Activated T-helper 1 cell treated with anti-CD3 and anti-CD28 coated beads, Interleukin-12 subunit alpha, Interleukin-12 subunit beta, Interleukin-2, Interleukin-4 antibody, amounts not matched to agents 30 ng/mL and 10 ng/mL and 1 ng/mL, durations not matched to agents 14 hours and 24 hours and 36 hours (primary cell): ENCODE data around the gene KAT5. TPM values are rescaled to one million over a fixed set of nuclear protein-coding genes. Genes with fewer than 3 reads are reported as not detected.
"Not testable (repeated sequence)": the region's sequence is repeated elsewhere in the genome, so short reads cannot be mapped to it uniquely, and the experiment has no call there.

Source experiments
- DNase-seq: peaks from one replicate; pipeline ENCODE4 v3.0.0; 2021; ENCODE audit warnings: low spot score
- H3K27ac Mint-ChIP-seq: one replicate; pipeline ENCODE4 v1.8.0; 2021; ENCODE audit warnings: mild to moderate bottlenecking, mixed read lengths
- H3K27me3 Mint-ChIP-seq: one replicate; pipeline ENCODE4 v1.8.0; 2022; ENCODE audit warnings: mild to moderate bottlenecking, moderate library complexity, mixed read lengths; ENCODE audit not compliant: insufficient read depth
- H3K36me3 Mint-ChIP-seq: one replicate; pipeline ENCODE4 v1.8.0; 2021; ENCODE audit warnings: low read depth, mixed read lengths
- H3K4me1 Mint-ChIP-seq: one replicate; pipeline ENCODE4 v1.8.0; 2021; ENCODE audit warnings: low read depth, mixed read lengths
- H3K4me3 Mint-ChIP-seq: one replicate; pipeline ENCODE4 v1.8.0; 2021; ENCODE audit warnings: mild to moderate bottlenecking, moderate library complexity, mixed read lengths
- H3K9me3 Mint-ChIP-seq: one replicate; pipeline ENCODE4 v1.8.0; 2021; ENCODE audit warnings: mixed read lengths
- intact Hi-C: fragments of 100-400 bp; cut with micrococcal nuclease; formaldehyde crosslinking; loops from one replicate; pipeline ENCODE4 v1.15.1; 2024
- total RNA-seq: library from RNA; stranded (reverse); gene quantifications from 2 replicates; pipeline ENCODE4 v1.2.3, GENCODE V29; 2022

KAT5 gene
- total RNA-seq, 1 donor from 2014 or later: 68.1 TPM

DNA sequence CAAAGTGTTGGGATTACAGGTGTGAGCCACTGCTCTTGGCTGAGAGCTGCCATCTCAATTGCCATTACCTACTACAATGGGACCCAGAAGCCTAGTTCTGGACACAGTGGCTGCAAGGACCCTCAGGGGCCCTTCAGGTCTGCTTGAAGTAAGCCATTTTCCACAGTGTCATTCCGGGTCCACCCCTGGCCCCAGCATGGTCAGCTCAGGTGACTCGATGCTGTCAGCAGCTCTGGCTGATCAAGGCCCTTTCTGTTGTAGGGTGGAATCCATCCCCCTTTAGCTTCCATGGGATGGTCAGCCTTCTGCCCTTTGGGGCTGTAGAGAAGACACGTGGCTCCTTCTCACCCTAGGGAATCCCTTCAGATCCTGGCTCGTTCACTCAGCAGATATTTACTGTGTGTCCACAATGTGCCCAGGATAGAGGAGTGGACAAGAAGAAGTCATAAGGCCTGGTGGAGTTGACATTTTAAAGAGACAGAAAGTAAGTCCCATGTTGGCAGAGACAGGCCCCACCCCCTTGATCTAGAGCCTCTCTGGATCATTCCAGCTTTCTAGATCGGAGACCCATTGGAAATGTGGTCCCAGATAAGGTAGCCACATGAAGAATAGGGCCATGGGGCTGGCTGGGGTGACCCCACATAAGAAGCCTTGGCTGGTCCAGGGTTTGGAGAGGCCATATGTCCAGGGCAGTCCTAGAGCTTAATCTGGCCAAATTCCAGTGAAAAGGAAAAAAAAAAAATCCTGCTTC is 15.1 kb upstream of the KAT5 start:
- H3K27me3 Mint-ChIP-seq: peaks cover 7% of the 10 kb centered on the region
- no peak overlapping the region for H3K4me3 Mint-ChIP-seq
- H3K27ac Mint-ChIP-seq: no peak overlapping the region
- no peaks in the 10 kb centered on the region for H3K4me1 Mint-ChIP-seq
- intact Hi-C loops: no loop called here
- H3K36me3 Mint-ChIP-seq: no peaks in the 10 kb centered on the region
- no peak for DNase-seq
- H3K9me3 Mint-ChIP-seq: no peaks in the 10 kb centered on the region

DNA sequence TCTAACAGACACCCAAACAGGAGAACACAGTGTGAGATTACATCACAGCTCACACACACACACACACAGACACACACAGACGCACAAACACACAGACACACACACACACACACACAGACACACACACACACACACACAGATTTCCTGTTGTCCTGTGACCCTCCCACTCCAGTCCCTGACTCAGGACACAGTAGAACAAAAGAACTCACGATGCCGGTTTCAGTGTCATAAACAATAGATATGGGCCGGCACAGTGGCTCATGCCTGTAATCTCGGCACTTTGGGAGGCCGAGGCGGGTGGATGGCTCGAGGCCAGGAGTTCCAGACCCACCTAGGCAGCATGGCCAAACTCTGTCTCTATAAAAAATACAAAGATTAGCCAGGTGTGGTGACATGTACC is 13.8 kb upstream of the KAT5 start:
- H3K36me3 Mint-ChIP-seq: no peaks in the 10 kb centered on the region
- H3K27ac Mint-ChIP-seq: no peak overlapping the region
- no peaks in the 10 kb centered on the region for H3K4me1 Mint-ChIP-seq
- H3K27me3 Mint-ChIP-seq: peaks cover 8% of the 10 kb centered on the region
- intact Hi-C loops: no loop called here
- H3K4me3 Mint-ChIP-seq: no peak overlapping the region
- no peaks in the 10 kb centered on the region for H3K9me3 Mint-ChIP-seq
- DNase-seq: no peak

DNA sequence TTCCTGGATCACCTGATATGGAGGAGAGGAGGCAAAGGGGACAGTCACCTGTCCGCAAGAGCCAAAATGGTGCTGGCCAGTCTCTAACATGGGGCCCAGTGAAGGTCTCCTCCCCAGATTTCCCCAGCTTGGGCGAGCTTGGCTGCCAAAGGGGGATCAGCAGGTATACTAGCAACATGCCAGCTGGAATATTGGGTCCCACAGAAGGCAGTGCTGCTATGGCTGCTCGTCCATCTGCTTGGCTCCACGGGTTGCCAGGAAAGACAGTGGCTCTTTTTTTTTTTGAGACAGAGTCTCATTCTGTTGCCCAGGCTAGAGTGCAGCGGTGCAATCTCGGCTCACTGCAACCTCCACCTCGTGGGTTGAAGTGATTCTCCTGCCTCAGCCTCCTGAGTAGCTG is 12.7 kb upstream of the KAT5 start:
- H3K27ac Mint-ChIP-seq: no peak overlapping the region
- peaks cover 6% of the 10 kb centered on the region for H3K27me3 Mint-ChIP-seq
- no peak overlapping the region for H3K4me3 Mint-ChIP-seq
- H3K4me1 Mint-ChIP-seq: no peaks in the 10 kb centered on the region
- no peaks in the 10 kb centered on the region for H3K36me3 Mint-ChIP-seq
- no peaks in the 10 kb centered on the region for H3K9me3 Mint-ChIP-seq
- intact Hi-C loops: no loop called here
- DNase-seq: no peak

DNA sequence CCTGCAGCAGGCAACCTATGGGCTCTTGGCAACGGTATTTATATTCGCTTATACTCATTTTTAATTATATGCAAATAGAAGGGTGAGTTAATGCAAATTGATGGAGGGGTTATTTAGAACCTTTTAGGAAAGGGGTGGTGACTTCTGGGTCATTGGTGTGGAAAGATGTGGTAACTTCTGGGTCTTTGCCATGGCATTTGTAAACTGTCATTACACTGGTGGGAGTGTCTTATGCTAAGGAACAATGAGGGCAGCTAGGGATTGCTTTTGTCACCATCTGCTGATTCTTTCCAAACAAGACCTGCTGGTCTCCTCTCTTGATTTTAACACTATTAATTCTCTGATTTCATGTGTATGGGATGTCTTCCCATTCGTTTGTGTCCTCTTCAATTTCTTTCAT is 11.7 kb upstream of the KAT5 start:
- no peaks in the 10 kb centered on the region for H3K9me3 Mint-ChIP-seq
- no peak for DNase-seq
- no peaks in the 10 kb centered on the region for H3K4me1 Mint-ChIP-seq
- no peak overlapping the region for H3K4me3 Mint-ChIP-seq
- H3K27ac Mint-ChIP-seq: no peak overlapping the region
- intact Hi-C loops: no loop called here
- H3K36me3 Mint-ChIP-seq: no peaks in the 10 kb centered on the region
- peaks cover 6% of the 10 kb centered on the region for H3K27me3 Mint-ChIP-seq

DNA sequence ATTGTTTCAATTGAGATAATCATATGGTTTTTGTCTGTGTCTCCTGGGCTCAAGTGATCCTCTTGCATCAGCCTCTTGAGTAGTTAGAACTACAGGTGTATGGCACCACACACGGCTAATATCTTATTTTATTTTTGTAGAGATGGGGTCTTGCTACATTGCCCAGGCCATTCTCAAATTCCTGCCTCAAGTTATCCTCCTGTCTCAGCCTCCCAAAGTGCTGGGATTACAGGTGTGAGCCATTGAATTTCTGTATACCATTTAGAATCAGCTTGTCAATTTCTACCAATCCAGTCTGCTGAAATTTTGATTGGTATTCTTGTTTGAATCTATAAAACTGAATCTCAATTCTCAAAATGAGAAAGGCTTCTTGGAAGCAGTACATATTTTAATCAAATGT is 10.4 kb upstream of the KAT5 start:
- intact Hi-C loops: no loop called here
- DNase-seq: no peak
- Mint-ChIP-seq H3K4me1 (peaks cover 4% of the 10 kb centered on the region), H3K27ac (no peak overlapping the region), H3K4me3 (no peak overlapping the region), H3K36me3 (no peaks in the 10 kb centered on the region), H3K27me3 (peaks cover 6% of the 10 kb centered on the region), H3K9me3 (no peaks in the 10 kb centered on the region)

DNA sequence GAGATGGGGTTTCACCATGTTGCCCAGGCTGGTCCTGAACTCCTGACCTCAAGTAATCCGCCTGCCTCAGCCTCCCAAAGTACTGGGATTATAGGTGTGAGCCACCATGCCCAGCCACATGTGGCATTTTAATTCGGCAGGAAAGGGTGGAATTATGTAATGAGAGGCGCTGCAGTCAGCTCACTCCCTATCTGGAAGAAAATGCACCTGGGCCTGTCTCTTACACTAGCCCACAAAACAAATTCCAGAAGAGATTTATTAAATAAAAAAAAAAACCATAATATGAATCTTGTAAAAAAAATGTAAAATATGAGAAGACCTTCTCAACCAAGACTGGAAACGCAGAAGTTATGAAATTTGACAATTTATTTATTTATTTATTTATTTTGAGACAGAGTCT is 8.2 kb upstream of the KAT5 start:
- Mint-ChIP-seq H3K9me3 (no peaks in the 10 kb centered on the region), H3K27me3 (peaks cover 2% of the 10 kb centered on the region), H3K4me1 (peaks cover 11% of the 10 kb centered on the region), H3K36me3 (no peaks in the 10 kb centered on the region), H3K27ac (no peak overlapping the region), H3K4me3 (no peak overlapping the region)
- DNase-seq: no peak
- intact Hi-C loops: no loop called here

DNA sequence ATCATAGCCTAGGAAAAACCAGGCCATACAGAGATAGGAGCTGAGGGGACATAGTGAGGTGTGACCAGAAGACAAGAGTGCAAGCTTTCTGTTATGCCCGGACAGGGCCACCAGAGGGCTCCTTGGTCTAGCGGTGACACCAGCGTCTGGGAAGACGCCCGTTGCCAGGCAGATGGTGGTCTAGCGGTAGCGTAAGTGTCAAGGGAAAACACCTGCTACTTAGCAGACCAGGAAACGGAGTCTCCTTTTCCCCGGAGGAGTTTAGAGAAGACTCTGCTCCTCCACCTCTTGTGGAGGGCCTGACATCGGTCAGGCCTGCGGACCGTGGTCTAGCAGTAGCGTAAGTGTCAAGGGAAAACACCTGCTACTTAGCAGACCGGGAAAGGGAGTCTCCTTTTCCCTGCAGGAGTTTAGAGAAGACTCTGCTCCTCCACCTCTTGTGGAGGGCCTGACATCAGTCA is 5.7 kb upstream of the KAT5 start:
- H3K9me3 Mint-ChIP-seq: not testable (repeated sequence)

DNA sequence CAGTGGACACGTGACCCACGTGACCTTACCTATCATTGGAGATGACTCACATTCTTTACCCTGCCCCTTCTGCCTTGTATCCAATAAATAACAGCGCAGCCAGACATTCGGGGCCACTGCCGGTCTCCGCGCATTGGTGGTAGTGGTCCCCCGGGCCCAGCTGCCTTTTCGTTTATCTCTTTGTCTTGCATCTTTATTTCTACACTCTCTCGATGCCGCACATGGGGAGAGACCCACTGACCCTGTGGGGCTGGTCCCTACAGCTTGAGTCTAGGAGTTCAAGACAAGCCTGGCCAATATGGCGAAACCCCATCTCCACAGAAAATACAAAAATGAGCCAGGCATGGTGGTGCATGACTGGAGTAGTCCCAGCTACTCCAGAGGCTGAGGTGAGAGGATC is 5.0 kb upstream of the KAT5 start:
- H3K9me3 Mint-ChIP-seq, H3K4me3 Mint-ChIP-seq, intact Hi-C loops, DNase-seq, H3K27me3 Mint-ChIP-seq, H3K27ac Mint-ChIP-seq, H3K36me3 Mint-ChIP-seq: not testable (repeated sequence)
- H3K4me1 Mint-ChIP-seq: peaks cover 22% of the 10 kb centered on the region

More for the DNA sequence above, 5.7 kb upstream of the KAT5 start:
- H3K4me1 Mint-ChIP-seq: peaks cover 16% of the 10 kb centered on the region
- peak; percentile 71 for DNase-seq
- H3K4me3 Mint-ChIP-seq, H3K27ac Mint-ChIP-seq, H3K27me3 Mint-ChIP-seq, H3K36me3 Mint-ChIP-seq: not testable (repeated sequence)
- intact Hi-C loops: loop anchor here (1.0 kb wide), 3 partner anchors 112 to 283 kb away; no protein-coding TSS in a partner anchor

DNA sequence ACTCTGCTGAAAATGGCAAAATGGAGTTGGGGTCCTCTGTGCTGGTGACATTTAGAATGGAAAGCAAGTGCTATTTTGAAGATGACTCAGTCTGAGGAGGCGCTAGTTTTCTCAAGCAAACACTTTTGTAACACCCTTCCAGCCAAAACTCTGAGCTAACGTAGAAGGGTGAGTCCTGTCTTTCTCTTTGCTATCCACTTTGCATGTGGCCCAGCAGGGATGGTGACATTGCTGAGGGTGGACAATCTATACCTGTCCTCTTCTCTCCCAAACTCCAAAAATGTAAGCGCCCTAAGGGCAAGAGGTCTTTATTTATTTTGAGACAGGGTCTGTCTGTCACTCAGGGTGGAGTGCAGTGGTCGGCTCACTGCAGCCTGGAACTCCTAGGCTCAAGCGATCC is 3.6 kb upstream of the KAT5 start:
- Mint-ChIP-seq H3K27ac (no peak overlapping the region), H3K36me3 (peaks cover 4% of the 10 kb centered on the region), H3K27me3 (no peaks in the 10 kb centered on the region), H3K4me3 (no peak overlapping the region), H3K4me1 (peaks cover 27% of the 10 kb centered on the region), H3K9me3 (no peaks in the 10 kb centered on the region)
- no peak for DNase-seq
- intact Hi-C loops: no loop called here

DNA sequence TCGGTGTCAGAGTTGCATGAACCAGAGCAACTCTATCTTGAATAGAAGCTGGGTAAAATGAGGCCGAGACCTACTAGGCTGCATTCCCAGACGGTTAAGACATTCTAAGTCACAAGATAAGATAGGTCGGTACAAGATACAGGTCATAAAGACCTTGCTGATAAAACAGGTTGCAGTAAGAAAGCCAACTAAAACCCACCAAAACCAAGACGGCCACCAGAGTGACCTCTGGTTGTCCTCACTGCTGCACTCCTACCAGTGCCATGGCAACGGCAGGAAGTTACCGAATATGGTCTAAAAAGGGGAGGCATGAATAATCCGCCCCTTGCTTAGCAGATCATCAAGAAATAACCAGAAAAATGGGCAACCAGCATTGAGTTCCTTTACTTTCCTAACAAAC is 2.4 kb upstream of the KAT5 start:
- intact Hi-C loops: loop anchor here (5.0 kb wide), 3 partner anchors 293 to 558 kb away; partner anchors contain the start of genes BANF1, EIF1AD, FRMD8 and RAB1B
- H3K9me3 Mint-ChIP-seq: no peaks in the 10 kb centered on the region
- H3K4me1 Mint-ChIP-seq: peaks cover 30% of the 10 kb centered on the region
- peaks cover 13% of the 10 kb centered on the region for H3K36me3 Mint-ChIP-seq
- no peak overlapping the region for H3K4me3 Mint-ChIP-seq
- H3K27me3 Mint-ChIP-seq: no peaks in the 10 kb centered on the region
- H3K27ac Mint-ChIP-seq: no peak overlapping the region
- no peak for DNase-seq

DNA sequence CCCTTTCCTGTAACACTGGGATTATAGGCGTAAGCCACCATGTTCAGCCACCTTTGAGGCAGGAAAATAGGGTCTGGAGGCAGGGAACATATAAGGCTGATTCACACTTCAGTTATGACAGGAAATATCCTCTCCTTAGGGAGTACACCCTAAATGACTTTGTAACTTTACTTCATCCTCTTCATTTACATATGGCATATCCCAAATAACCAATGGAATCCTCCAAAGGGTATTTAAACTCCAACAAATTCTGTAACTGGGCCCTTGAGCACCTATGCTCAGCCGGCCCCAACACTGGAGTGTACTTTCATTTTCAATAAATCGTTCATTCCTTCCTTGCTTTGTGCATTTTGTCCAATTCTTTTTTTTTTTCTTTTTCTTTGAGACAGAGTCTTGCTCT is 1.6 kb upstream of the KAT5 start:
- H3K27ac Mint-ChIP-seq: no peak overlapping the region
- intact Hi-C loops: loop anchor here (5.0 kb wide), 3 partner anchors 292 to 557 kb away; partner anchors contain the start of genes BANF1, EIF1AD, FRMD8 and RAB1B

DNA sequence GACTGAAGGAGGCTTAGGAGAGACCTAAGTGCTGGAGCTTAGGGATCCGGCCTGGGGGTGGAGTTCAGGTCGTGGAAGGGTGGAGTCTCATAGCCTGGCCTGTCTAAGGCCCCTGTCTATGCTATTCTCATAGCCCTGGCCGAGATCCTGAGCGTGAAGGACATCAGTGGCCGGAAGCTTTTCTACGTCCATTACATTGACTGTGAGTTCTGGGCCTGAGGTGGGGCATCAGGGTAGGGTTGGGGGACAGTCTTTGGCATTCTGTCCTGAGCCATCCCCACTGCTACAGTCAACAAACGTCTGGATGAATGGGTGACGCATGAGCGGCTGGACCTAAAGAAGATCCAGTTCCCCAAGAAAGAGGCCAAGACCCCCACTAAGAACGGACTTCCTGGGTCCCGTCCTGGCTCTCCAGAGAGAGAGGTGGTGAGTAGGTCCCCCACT is 603 bp downstream of the KAT5 start:
- intact Hi-C loops: loop anchor here (1.0 to 5.0 kb wide), 12 partner anchors 8 to 555 kb away; partner anchors contain the start of genes AP5B1, BANF1, CCDC85B and EIF1AD
- no peak for DNase-seq
- H3K4me3 Mint-ChIP-seq: peak overlapping the region; percentile 96
- peaks cover 30% of the 10 kb centered on the region for H3K4me1 Mint-ChIP-seq
- peak overlapping the region; percentile 98 for H3K27ac Mint-ChIP-seq
- H3K27me3 Mint-ChIP-seq: no peaks in the 10 kb centered on the region
- H3K9me3 Mint-ChIP-seq: no peaks in the 10 kb centered on the region
- peaks cover 31% of the 10 kb centered on the region for H3K36me3 Mint-ChIP-seq

More for the DNA sequence above, 1.6 kb upstream of the KAT5 start:
- no peaks in the 10 kb centered on the region for H3K9me3 Mint-ChIP-seq
- H3K27me3 Mint-ChIP-seq: no peaks in the 10 kb centered on the region
- H3K36me3 Mint-ChIP-seq: peaks cover 20% of the 10 kb centered on the region
- DNase-seq: no peak
- H3K4me3 Mint-ChIP-seq: no peak overlapping the region
- H3K4me1 Mint-ChIP-seq: peaks cover 37% of the 10 kb centered on the region

DNA sequence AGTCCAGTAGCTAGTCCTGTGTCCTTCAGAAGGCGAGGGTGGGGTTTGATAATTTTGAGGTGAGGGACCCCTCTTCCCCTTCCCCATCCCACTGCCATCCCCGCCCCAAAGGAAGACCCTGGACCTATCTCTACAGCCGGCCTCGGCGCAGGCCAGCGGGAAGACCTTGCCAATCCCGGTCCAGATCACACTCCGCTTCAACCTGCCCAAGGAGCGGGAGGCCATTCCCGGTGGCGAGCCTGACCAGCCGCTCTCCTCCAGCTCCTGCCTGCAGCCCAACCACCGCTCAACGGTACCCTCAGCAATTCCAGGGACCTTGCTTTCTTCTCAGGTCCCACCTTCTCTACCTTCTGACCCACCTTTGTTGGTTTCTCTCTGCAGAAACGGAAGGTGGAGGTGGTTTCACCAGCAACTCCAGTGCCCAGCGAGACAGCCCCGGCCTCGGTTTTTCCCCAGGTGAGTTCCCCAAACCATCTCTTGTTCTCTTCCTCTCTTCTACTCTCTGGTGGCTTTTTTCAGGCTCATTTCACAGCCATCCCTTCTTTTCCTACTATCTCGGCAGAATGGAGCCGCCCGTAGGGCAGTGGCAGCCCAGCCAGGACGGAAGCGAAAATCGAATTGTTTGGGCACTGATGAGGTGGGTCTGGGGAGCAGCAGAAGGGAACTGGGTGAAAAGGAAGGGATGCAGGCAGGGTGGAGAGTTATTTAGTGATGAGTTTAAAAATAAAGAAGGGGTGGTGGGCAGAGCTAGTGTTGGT is 1.3 kb downstream of the KAT5 start:
- H3K27ac Mint-ChIP-seq: peak overlapping the region; percentile 29
- peaks cover 35% of the 10 kb centered on the region for H3K36me3 Mint-ChIP-seq
- H3K27me3 Mint-ChIP-seq: no peaks in the 10 kb centered on the region
- H3K4me1 Mint-ChIP-seq: peaks cover 37% of the 10 kb centered on the region
- intact Hi-C loops: loop anchor here (2.0 to 5.0 kb wide), 5 partner anchors 75 to 554 kb away; partner anchors contain the start of genes BANF1, EIF1AD, FRMD8 and RAB1B
- peak overlapping the region; percentile 96 for H3K4me3 Mint-ChIP-seq
- H3K9me3 Mint-ChIP-seq: no peaks in the 10 kb centered on the region
- no peak for DNase-seq
